WI38 (cell line): Measurements from ENCODE around the gene SNW1.

Experiments used
- H3K4me3 ChIP-seq: 2 replicates; pipeline ENCODE4 v1.5.1; 2011; ENCODE audit warnings: low read depth, mild to moderate bottlenecking, control low read depth, low read length
- TF ChIP-seq, protein P1 (sequence below): IDR thresholded peaks from 2 replicates; pipeline ENCODE4 v1.5.1; 2012; ENCODE audit warnings: low read depth, mild to moderate bottlenecking, control low read depth, low read length

The SNW1 gene

DNA sequence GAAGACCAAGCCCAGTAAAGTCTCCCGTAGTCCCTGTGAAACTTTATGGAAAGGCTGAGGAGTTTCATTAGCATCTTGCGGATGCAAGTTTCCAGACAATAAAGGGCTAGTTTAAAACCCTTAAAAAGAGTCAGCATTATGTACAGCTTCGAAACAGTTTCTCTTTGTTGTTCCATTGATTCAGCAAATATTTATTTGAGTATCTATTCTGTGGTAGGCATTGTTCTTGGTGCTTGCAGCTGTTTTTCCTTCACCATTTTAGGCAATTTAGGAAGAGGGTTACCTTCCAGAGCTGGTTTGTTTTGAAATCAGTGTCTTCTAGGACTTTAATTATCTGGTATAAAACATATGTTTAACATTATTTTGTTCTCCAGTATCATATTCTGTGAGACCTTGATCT lies 51.5 kb downstream of the SNW1 start:
- H3K4me3 ChIP-seq = peak overlapping the region; percentile 99
- TF ChIP-seq, protein P1, sequence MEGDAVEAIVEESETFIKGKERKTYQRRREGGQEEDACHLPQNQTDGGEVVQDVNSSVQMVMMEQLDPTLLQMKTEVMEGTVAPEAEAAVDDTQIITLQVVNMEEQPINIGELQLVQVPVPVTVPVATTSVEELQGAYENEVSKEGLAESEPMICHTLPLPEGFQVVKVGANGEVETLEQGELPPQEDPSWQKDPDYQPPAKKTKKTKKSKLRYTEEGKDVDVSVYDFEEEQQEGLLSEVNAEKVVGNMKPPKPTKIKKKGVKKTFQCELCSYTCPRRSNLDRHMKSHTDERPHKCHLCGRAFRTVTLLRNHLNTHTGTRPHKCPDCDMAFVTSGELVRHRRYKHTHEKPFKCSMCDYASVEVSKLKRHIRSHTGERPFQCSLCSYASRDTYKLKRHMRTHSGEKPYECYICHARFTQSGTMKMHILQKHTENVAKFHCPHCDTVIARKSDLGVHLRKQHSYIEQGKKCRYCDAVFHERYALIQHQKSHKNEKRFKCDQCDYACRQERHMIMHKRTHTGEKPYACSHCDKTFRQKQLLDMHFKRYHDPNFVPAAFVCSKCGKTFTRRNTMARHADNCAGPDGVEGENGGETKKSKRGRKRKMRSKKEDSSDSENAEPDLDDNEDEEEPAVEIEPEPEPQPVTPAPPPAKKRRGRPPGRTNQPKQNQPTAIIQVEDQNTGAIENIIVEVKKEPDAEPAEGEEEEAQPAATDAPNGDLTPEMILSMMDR = no peak

DNA sequence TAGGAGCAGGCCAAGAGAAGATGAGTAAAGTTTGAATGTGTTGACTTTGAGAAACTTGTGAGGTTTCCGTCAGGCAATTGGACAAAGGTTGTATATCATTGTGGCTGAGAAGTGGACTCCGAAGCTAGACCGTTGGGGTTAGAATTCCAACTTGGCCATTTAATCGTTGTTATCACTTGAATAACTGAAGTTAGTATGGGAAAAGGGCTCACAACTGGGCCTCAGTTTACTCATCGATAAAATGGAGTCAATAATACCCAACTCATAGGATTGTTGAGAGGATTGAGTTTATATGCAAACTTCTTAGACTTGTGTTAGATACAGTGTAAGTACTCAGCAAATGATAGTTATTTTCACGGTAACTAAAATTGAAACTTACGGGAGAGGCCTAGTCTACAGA lies 52.2 kb downstream of the SNW1 start:
- TF ChIP-seq, protein P1 = no peak
- H3K4me3 ChIP-seq = peak overlapping the region; percentile 99

DNA sequence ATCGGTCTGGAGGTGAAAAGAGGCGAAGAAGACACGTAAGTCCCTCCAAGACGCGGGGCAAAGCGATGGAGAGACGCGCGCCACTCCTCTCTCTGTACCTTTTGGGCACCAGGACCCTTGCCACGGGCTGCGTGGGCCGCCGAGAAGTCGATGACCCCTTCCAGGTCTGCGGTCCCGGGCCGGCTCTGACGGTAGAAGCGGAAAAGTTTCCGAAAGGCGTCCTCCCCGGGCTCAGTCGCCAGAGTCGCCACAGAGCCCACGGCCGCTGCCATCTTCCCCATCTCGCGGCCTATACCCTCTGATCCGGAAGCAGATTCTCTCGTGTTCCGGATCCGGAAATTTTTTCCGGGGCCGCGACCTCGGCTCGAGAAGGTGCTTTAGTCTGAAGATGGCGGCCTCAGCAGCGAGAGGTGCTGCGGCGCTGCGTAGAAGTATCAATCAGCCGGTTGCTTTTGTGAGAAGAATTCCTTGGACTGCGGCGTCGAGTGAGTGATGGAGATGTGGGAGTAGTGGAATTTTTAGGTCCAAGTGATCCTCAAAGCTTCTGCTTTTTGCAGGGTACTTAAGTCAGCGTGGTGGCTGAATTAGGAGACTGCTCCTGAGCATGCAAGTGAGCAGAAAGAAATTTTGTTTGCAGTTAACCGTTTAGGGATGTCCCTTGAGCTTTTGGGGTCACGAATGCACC lies 53.1 kb downstream of the SNW1 start, which contains the start of the genes ALKBH1 and SLIRP:
TSS of gene ALKBH1 (minus strand) at position 300 of the 685 bp plus-strand sequence. CDS start at position 281, 19 bp downstream.
TSS of gene SLIRP (plus strand) at position 380 of the 685 bp plus-strand sequence. CDS start at position 389, 9 bp downstream.
- TF ChIP-seq, protein P1 = no peak

GRCh38 chr14:77707355-77707723 lies 53.6 kb downstream of the SNW1 start:
- H3K4me3 ChIP-seq = peak overlapping the region; percentile 99
- TF ChIP-seq, protein P1 = peak; percentile 38

More for the DNA sequence above, 53.1 kb downstream of the SNW1 start, which contains the start of the genes ALKBH1 and SLIRP:
- peak within 1 kb of the TSS; percentile 99 for H3K4me3 ChIP-seq

DNA sequence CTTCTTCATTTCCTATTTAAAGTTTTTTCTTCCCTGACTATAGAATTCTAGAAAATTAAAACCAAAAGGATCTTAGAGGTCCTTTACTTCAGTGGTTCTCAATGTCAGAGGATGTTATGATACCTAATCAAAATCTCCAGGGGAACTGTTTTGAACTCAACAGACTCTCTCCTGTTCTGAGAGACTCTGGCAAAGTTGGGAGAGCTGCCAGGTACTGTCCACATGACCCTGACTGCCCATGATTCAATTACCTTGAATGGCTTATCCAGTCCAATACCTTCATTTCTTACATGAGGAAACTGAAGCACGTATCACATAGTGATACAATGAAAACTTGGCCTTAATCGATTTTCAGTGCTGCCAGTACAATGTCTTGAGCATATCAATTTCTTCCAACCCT lies 69.7 kb downstream of the SNW1 start:
- TF ChIP-seq, protein P1 = no peak
- no peak overlapping the region for H3K4me3 ChIP-seq

DNA sequence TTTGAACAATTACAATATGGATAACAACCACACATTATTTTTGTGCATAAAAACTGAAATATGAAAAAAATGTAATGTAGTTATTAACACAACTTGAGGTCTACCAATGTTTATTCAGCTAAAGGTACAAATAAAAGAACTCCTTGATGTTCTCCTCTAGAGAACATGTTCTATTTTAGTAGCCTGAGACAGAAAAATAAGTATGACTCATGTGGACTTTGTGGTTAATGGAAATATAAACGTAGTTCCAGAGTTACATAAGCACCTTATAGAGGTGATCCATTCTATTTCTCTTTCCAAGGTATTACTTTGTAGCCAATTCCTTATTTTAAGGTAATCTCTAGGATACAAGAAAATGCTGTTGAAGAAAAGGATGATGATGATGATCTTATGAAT lies 78.8 kb downstream of the SNW1 start:
- no peak overlapping the region for H3K4me3 ChIP-seq
- TF ChIP-seq, protein P1 = no peak

DNA sequence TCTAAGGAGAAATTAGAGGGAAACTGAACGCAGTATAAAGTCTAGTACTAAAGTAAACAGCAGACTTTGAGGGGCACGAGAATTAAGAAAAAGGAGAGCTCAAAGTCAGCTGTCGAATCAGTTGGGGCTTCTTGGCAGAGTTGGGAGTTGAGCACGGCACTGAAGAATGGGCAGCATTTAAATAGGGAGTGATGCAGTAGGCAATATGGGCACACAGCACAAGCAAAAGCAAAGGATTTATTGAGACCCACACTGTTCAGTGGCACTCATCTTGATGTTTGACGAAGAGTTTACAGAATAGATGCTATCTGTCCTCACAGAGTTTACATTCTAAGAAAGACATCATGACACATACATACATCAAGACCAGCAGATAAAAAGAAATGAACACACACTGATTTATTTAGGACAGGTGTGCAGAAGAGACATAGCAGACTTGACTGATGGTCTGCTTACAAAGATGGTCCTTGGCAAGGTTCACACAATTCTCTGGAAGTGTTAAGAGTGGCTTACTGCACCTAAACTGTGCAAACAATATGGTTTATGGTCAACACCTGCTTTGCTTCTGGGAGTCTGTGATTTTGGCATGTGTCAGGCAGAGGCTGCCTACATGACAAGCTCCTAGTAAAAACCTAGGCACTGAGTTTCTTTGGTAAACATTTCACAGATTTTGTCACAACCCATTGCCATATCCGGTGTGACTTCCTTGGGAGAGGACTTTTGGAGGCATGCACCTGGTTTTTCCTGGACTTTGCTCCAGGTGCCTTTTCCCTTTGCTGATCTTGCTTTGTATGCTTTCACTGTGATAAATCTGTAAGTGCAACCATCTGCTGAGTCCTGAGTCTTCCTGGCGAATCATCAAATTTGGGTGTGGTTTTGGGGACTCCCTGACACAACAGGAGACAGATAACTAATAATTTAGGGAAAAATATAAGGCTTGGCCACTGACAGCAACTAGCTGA lies 79.5 kb downstream of the SNW1 start:
- TF ChIP-seq, protein P1 = no peak
- no peak overlapping the region for H3K4me3 ChIP-seq
